Hematopoietic multipotent progenitor cell (in vitro differentiated cells): ENCODE results near the gene EVX1. TPM values are rescaled to one million over a fixed set of nuclear protein-coding genes. Genes with fewer than 3 reads are reported as not detected.

ENCODE experiments used
- DNase-seq, 3 donors: peaks; one replicate each; pipeline ENCODE4 v3.0.0-alpha.2; 2011 to 2015; ENCODE audit warnings: low read depth in 2 of 3, low spot score in 2 of 3
- total RNA-seq: library from RNA; depleted of rRNA; stranded (reverse); fragments of >200 nt; gene quantifications from one replicate; pipeline ENCODE4 v1.2.3, GENCODE V29; 2012

EVX1 gene
- total RNA-seq = not detected

DNA sequence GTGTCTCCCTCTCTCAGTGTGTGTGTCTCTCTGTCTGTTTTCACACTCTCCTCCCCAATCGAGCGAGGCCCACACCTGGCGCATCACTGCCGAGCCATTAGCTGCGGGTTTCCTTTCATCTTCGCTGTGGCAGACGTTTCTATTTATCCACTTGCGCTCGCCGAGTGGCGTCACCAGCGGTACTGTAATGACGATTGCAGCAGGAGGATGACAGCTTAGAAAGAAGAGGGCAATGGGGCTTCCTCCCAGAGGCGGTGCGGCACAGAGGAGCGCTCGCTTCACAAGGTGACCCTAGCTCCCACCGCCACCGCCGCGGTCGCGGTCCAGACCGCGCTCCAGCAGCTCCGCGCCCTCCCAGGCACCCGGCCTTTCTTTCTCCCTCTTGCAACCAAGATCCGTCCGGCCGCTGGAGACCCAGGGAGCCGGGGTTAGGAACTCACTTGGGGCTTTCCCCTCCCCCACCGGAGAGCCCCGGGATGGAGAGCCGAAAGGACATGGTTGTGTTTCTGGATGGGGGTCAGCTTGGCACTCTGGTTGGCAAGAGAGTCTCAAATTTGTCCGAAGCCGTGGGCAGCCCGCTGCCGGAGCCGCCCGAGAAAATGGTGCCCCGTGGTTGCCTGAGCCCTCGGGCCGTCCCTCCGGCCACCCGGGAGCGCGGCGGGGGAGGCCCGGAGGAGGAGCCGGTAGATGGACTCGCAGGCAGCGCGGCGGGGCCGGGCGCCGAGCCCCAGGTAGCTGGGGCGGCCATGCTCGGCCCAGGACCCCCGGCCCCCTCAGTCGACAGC, at the start of gene EVX1:
Gene EVX1, plus strand, starts transcription at position 248 of the 785 bp plus-strand sequence. Its CDS starts 229 bp downstream, at position 477.
- DNase-seq = peak in 1 of 3 donors; percentile 31

DNA sequence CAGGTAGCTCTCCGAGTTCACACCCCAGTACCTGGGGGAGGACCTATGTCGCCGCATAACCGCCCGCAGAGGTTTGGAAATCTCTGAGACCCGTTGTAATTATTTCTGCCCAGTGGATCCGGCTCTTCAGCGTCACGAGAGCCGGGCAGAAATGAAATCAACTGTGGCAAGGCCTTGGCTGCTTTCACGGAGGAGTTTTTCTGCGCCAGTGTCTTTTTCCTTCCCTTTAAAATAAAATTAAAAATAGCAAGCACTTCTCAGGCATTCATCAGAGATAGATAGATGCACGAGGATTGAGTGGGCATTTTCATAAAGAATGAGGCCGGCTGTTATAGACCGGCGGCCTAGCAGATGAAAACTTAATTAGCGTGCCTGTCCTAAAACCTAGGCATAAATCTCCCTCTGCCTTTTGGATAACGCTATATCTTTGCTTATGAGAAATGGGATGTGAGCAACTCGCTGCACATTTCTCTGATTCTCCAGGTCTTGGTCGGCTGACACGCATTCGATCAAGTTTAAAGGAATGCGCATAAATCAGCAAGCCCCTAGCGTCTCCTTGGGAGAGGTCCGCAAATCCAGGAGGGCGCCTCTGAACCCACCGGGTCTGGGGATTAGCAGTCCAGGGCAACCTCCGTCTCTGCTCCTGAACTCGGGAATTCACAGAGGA, 49.1 kb upstream of the EVX1 start:
- DNase-seq = peak in 2 of 3 donors; percentile 4 to 22

DNA sequence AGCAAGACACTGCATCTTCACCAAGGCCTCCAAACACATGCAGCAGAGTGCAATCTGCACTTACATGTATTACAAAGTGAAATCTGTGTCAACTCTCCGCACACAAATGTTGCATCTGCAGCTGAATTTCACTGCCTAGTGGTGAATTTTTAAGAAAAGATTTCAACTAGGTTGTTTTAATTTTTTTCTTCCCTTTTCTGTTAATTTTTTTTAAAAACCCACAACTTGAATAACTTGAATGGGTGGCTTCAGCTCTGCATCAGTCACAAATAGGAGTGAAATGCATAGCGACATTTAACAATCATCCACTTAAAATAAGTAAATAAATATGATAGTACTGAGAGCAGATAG, 48.6 kb upstream of the EVX1 start:
- DNase-seq = peak in 2 of 3 donors; percentile 21 to 35

DNA sequence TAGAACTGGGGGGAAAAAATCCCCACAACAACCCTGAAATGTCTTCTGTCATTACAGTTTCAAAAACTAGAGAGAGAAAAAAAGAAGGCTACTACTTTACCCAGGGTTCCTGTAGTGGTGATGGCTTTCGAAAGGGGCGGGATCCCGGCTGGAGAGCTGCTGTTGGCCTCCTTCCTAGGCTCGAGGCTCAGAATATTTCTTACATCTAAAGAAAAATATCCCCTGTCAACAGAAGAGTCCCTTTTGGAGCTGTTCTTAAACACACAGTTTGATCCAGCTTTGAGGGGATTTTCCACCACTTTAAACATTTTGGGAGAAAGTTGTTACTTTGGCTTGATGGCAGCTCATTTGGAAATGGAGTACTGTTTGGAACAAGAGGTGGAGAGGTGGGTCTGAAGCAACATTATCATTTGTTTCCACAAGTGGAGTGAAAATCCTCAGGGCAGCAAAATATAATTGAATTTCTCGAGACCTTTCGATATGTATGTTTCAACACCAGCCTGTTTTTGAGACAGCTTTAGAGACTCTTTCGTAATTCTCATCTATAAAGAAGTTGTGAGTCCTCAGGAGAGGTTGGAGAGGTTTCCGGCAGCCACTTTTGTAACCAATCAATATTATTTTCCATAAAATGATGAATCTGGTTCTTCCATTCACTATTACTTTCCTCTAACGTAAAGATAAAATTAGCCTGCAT, 47.8 kb upstream of the EVX1 start:
- DNase-seq = peak in 1 of 3 donors; percentile 11

GRCh38 chr7:27196287-27196767, 46.3 kb upstream of the EVX1 start:
- DNase-seq = peak in 2 of 3 donors; percentile 83 to 90

GRCh38 chr7:27197137-27198042, 45.2 kb upstream of the EVX1 start:
- peak in 2 of 3 donors; percentile 10 to 43 for DNase-seq

GRCh38 chr7:27198138-27198841, 44.3 kb upstream of the EVX1 start:
- DNase-seq = peak in 2 of 3 donors; percentile 27 to 35

GRCh38 chr7:27198871-27199801, 43.5 kb upstream of the EVX1 start:
- peak in 1 of 3 donors; percentile 22 for DNase-seq

DNA sequence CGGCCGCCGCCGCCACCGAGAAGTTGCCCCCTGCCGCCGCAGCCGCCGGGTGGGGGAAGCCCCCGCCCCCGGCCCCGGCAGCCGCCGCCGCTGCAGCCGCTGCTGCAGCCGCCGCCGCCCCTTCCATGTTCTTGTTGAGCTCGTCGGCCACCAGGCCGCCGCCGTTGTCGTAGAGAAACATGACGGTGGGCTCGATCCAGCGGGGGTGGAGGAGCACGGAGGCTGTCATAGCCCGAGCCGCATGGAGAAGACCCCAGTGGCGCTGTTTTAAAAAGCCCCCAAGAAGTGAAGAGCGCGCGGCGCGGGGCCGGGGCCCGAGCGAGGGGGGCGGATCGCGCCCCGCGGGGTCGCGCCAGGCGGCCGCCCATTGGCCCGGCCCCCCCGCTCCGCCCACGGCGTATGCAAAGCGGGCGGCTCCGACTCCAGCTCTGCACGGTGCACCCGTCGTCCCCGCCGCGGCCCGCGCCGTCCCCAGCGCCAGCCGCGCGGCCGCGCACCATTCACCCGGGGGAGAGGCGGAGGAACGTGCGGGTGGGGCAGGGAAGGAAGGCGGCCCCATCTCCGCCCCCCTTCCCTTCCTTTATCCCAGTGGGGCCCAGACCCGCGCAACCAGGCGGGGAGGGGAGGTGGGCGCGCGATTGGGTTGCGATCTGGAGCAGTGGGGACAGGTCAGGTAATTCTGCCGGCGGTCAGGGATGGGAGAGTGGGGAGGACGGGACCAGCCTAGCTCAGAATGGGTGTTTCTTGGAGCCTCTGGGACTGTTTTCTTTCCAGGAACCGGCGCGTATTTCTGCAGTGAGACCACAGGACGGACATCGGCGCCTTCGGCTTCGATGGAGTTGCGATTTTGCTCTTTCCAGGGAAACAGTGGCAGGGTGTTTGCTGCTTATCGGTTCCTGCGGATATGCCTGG, 42.5 kb upstream of the EVX1 start, which contains the start of gene HOXA13:
Gene HOXA13, minus strand, starts transcription at position 243 of the 912 bp plus-strand sequence. Its CDS starts 14 bp downstream, at position 229.
- DNase-seq = peak in 1 of 3 donors; percentile 26

- peak in 2 of 3 donors; percentile 57 to 68 for DNase-seq
Observed at GRCh38 chr7:27200761-27201579, 41.6 kb upstream of the EVX1 start.

DNA sequence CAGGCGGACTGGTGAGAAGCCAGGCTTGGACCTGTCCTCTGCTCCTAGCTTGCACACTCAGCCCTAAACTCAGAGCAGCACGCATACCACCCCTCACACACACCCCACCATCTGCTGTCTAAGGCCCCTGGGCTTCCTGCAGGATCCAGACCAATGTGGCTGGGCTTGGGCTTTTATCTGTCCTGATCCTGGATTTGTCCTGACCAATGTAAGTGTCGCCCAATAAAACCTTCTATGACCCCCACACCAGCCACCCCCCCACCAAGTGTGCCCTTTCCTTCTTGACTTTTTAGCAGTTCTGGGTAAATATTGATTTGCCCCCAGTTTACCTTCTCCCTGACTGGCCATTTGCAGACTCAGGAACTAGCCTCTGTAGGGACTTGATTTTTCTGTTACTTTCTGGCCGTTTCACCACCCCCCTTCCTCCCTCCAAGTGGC, 41.0 kb upstream of the EVX1 start:
- no peak for DNase-seq

DNA sequence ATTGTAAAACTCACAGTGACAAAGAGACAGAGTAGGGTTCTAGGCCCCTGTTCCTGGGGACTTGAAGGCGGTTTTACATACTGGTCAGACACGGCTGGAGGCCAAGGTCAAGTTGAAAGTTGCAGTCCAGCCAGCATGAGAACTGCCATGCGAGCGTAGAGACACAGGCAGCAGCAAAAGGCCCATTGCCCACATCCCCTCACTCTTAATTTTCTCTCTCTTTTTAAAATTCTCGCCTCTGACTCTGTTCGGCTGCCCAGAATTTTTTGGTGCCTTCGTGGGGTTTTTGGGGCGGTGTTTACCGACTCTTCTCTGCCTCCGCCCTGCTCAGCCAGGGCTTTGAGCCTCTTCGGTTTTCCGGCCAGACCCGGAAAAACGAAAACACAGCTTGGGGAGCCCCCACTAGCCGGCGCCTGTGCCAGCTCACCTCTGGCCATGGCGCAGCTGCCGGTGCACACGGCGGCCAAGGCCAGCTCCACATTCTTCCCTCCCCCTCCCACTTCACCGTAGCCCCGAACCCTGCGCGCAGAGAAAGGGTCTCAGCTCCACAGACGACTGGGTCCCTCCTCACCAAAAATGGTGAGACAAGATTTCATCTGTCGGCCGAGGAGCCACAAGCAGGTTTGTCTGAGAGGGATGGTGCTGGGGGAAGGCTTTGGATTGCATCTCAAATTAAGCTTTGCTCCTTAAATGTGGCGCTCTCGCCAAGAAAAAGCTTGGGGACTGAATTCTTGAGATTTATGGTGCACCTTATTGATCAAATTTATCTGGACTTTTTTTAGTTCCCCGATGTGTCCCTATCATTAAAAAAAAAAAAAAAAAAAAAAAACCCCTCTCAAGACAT, 40.4 kb upstream of the EVX1 start:
- peak in 1 of 3 donors; percentile 15 for DNase-seq

GRCh38 chr7:27202862-27203134, 39.8 kb upstream of the EVX1 start:
- DNase-seq = peak in 2 of 3 donors; percentile 17 to 24

DNA sequence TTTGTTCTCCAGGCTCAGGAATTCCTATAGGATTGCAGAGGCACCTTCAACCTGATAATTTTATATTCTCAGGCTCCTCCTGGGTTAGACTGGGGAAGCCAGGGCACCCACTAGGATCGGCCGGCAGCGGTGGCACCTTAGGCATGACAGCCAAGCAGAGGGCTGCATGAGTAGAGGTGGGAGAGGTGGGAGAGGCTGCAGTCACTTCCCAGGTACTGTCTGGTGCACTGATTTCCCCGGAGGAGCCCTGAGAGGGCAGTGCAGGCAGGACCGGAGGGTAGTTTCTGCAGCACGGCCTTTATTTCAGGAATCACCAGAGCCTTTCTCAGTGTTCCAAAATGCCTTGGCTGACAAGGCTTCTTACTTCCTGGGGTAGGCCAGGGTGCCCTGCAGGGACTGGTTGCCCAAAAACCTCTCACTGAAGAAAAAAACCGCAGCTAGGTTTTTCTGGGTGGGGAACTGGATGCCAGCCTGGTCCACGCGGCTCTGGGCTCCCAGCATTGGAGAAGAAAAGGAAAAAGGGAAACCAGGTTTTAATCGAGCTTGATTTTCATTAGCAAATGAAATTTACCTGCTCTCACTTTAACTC, 39.1 kb upstream of the EVX1 start:
- no peak for DNase-seq

GRCh38 chr7:27203964-27204594, 38.5 kb upstream of the EVX1 start:
- peak in 1 of 3 donors; percentile 8 for DNase-seq
